Gastrocnemius medialis (tissue), 4 donors: ENCODE measurements around the gene COBL. TPM values are rescaled to one million over a fixed set of nuclear protein-coding genes. Genes with fewer than 3 reads are reported as not detected.

Experiments used
- ATAC-seq, 2 donors: fragments of 150-250 bp; one replicate each; pipeline ENCODE4 v1.9.1; 2016
- DNase-seq, 2 donors: peaks; one replicate each; pipeline ENCODE4 v3.0.0-alpha.2; 2019
- H3K27ac ChIP-seq, 4 donors: fragments of 200-600 bp; sonication (generic); 1 replicate in 1 of 4; 2 replicates in 3 of 4; pipeline ENCODE4 v1.5.1; 2016 to 2018; ENCODE audit warnings: mild to moderate bottlenecking in 2 of 4, moderate library complexity in 1 of 4
- H3K27me3 ChIP-seq, 3 donors: fragments of 200-600 bp; sonication (generic) in 2 of 3; 1 replicate in 1 of 3; 2 replicates in 2 of 3; pipeline versions ENCODE4 v1.5.1 to v1.6.0; 2016 to 2019; ENCODE audit warnings: mild to moderate bottlenecking in 1 of 3, moderate library complexity in 1 of 3
- H3K36me3 ChIP-seq, 2 donors: fragments of 200-600 bp; sonication (generic) in 1 of 2; one replicate each; pipeline ENCODE4 v1.5.1; 2017 to 2018
- H3K4me1 ChIP-seq, 2 donors: fragments of 200-600 bp; sonication (generic) in 1 of 2; one replicate each; pipeline ENCODE4 v1.5.1; 2016 to 2017; ENCODE audit warnings: mild to moderate bottlenecking in 2 of 2
- H3K4me3 ChIP-seq, 4 donors: fragments of 200-600 bp; sonication (generic) in 3 of 4; 1 replicate in 1 of 4; 2 replicates in 3 of 4; pipeline ENCODE4 v1.5.1; 2016 to 2019; ENCODE audit warnings: mild to moderate bottlenecking in 2 of 4
- H3K9me3 ChIP-seq, 3 donors: fragments of 200-600 bp; sonication (generic) in 2 of 3; 1 replicate in 1 of 3; 2 replicates in 2 of 3; pipeline ENCODE4 v1.5.1; 2016 to 2019
- POLR2A ChIP-seq, 2 donors: fragments of 450-650 bp; IDR thresholded peaks; one replicate each; pipeline ENCODE4 v1.6.1; 2017; ENCODE audit warnings: antibody characterized with exemption in 2 of 2, mild to moderate bottlenecking in 2 of 2, moderate library complexity in 2 of 2
- in situ Hi-C, 4 donors: fragments of 200-750 bp; cut with MboI; loops; one replicate each; pipeline versions ENCODE4 v1.15.0 to v1.8.0; 2017; ENCODE audit warnings: low sequenced_read_pairs in 4 of 4
- intact Hi-C: fragments of 100-400 bp; cut with DNase I; formaldehyde crosslinking; loops from one replicate; pipeline ENCODE4 v1.15.1; 2023; ENCODE audit warnings: low total_unique reads
- total RNA-seq, 4 donors: library from RNA; depleted of rRNA; stranded (reverse); fragments of >200 nt; gene quantifications; one replicate each; pipeline versions ENCODE4 v1.1.0 to v1.2.3, GENCODE V29; 2016
- TF ChIP-seq, protein P1 (sequence below), 5 experiments: fragments of 450-650 bp in 3 of 5; fragments of 200-600 bp in 2 of 5; sonication (generic) in 2 of 5; IDR thresholded peaks in 4 of 5; conservative IDR thresholded peaks in 1 of 5; 1 replicate in 4 of 5; 2 replicates in 1 of 5; pipeline ENCODE4 v1.5.1; 2016 to 2019; ENCODE audit warnings: antibody characterized with exemption in 5 of 5, mild to moderate bottlenecking in 3 of 5, moderate library complexity in 3 of 5

Gene COBL
- total RNA-seq, 4 donors from 2014 or later = 82.1 to 170 (median 124) TPM

DNA sequence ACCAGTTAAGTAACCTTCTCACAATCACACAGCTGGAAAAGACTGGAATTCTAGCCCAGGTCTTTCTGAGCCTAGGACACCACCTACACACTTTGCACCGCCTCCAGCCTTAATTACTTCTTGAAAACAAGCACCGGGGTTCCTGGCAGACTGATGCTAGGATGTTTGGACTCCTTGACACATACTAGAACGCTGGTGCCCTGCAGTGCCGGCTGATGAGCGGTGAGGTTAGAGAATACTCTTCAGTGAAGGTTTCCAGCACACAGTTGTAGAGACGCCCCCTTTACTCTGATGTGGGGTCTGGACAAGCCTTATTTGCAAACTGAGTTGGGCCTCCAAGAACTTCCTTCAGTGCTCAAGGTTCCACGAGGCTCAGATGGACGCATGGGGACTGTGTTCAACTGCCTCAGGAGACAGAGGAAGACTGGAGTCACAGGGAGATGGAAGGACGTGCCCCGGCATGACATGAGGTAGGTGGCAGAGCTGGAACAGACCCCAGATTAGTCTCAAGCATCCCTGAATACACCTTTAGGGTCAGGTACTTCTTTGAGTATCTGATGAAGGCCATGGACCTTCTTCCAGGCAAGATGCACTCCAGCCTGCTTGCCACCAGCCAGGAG lies 89.6 kb downstream of the COBL start:
- peaks cover 40 to 56% of the 10 kb centered on the region in 2 donors for H3K4me1 ChIP-seq
- H3K27me3 ChIP-seq = no peaks in the 10 kb centered on the region
- H3K36me3 ChIP-seq = no peaks in the 10 kb centered on the region
- DNase-seq (no peak), ATAC-seq (no peak)
- H3K4me3 ChIP-seq = no peak overlapping the region
- intact Hi-C loops (loop anchor here (5.0 kb wide), 2 partner anchors 40 to 125 kb away; no protein-coding TSS in a partner anchor), in situ Hi-C loops (loop anchor here in 2 of 4 donors (5.0 to 10.0 kb wide), 2 partner anchors 118 to 120 kb away; no protein-coding TSS in a partner anchor)
- H3K9me3 ChIP-seq = no peaks in the 10 kb centered on the region
- H3K27ac ChIP-seq = peak overlapping the region in 2 of 4 donors; percentile 74 to 89
- TF ChIP-seq, protein P1, sequence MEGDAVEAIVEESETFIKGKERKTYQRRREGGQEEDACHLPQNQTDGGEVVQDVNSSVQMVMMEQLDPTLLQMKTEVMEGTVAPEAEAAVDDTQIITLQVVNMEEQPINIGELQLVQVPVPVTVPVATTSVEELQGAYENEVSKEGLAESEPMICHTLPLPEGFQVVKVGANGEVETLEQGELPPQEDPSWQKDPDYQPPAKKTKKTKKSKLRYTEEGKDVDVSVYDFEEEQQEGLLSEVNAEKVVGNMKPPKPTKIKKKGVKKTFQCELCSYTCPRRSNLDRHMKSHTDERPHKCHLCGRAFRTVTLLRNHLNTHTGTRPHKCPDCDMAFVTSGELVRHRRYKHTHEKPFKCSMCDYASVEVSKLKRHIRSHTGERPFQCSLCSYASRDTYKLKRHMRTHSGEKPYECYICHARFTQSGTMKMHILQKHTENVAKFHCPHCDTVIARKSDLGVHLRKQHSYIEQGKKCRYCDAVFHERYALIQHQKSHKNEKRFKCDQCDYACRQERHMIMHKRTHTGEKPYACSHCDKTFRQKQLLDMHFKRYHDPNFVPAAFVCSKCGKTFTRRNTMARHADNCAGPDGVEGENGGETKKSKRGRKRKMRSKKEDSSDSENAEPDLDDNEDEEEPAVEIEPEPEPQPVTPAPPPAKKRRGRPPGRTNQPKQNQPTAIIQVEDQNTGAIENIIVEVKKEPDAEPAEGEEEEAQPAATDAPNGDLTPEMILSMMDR (IDR thresholded peaks at IDR 0.05 in 4 of 5, conservative IDR thresholded peaks at IDR 0.05 in 1 of 5) = no peak
- TF ChIP-seq POLR2A (IDR thresholded peaks at IDR 0.05) = no peak

DNA sequence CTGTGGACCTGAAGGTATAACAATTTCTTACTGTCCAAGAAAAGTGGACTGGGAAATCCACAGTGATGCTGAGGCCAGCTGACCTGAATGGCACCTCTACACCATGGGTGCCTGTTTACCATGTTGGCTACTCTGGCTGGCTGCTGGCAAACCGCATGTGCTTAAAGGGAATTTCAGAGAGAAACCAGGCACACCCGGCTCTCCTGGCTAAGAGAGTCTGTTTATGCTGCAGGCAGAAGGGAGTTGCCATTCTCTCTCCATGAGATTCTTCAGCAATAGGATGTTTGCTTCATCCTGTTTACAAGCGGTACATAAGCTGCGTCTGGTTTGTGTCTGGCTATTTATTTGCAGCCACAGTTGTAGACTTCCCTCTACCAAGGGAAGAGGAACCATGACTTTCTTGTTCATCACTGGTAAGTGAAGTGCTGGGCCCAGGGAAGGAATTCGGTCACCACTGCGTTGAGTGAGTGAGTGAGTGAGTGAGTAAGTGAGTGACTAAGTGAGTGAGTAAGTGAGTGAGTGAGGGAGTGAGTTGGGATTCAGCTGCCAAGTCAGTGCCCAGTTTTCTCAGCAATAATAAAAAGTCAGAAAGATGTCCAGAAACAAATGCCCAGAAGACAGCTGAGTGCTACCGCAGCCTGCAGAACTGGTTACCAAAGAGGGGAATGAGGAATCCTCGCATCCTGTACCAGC lies 90.4 kb downstream of the COBL start:
- intact Hi-C loops = loop anchor here (5.0 kb wide), 2 partner anchors 39 to 126 kb away; no protein-coding TSS in a partner anchor
- no peak for ATAC-seq

DNA sequence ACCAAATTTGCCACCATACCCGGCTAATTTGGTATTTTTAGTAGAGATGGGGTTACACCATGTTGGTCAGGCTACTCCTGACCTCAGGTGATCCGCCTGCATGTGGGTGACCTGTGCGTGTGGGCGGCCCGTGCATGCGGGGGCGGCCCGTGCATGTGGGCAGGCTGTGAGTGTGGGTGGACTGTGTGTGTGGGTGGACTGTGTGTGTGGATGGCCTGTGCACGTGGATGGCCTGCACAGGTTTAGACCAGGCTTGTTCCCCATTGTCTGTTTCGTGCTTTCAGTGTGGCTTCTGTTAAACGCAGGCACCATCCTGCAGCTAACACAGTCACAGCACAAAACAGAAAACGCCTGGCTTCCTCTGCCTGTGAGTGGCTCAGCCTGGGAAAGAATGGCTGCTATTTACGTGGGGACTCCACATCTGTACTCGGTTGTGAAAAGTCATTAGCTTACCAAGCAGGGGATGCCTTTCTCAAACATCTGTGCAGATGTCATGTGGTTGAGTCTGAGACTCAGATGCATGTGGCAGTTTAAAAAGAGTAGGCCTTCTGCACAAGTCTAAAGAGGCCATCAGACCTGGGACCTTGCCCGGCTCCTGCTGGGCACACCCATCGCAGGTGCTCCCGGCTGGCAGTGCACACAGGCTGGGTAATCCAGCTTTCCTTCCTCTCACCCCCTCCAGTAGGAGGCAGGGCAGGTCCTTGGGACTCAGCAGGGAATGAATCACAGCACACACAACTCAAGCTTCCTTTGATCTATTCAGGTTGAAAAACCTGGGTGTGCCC lies 91.6 kb downstream of the COBL start:
- in situ Hi-C loops (loop anchor here in 2 of 4 donors (5.0 to 10.0 kb wide), 2 partner anchors 120 to 122 kb away; no protein-coding TSS in a partner anchor), intact Hi-C loops (loop anchor here (2.0 to 5.0 kb wide), 3 partner anchors 38 to 142 kb away; no protein-coding TSS in a partner anchor)
- Histone ChIP-seq H3K27ac (peak overlapping the region in 2 of 4 donors; percentile 10 to 40), H3K9me3 (no peaks in the 10 kb centered on the region), H3K36me3 (no peaks in the 10 kb centered on the region), H3K4me3 (no peak overlapping the region), H3K27me3 (no peaks in the 10 kb centered on the region), H3K4me1 (peaks cover 34 to 41% of the 10 kb centered on the region in 2 donors)
- peak; percentile 41 to 71 for DNase-seq
- peak; percentile 57 to 71 for ATAC-seq
- no peak for TF ChIP-seq POLR2A (IDR thresholded peaks at IDR 0.05)
- TF ChIP-seq, protein P1 (IDR thresholded peaks at IDR 0.05 in 4 of 5, conservative IDR thresholded peaks at IDR 0.05 in 1 of 5) = peak; percentile 20 to 52 (median 46)

More for the DNA sequence above, 90.4 kb downstream of the COBL start:
- no peak overlapping the region for H3K4me3 ChIP-seq
- no peaks in the 10 kb centered on the region for H3K9me3 ChIP-seq
- H3K36me3 ChIP-seq = no peaks in the 10 kb centered on the region
- TF ChIP-seq, protein P1 (IDR thresholded peaks at IDR 0.05 in 4 of 5, conservative IDR thresholded peaks at IDR 0.05 in 1 of 5) = no peak
- no peak for TF ChIP-seq POLR2A (IDR thresholded peaks at IDR 0.05)
- in situ Hi-C loops = loop anchor here in 2 of 4 donors (5.0 to 10.0 kb wide), 2 partner anchors 119 to 121 kb away; no protein-coding TSS in a partner anchor
- peak overlapping the region in 3 of 4 donors; percentile 3 to 61 (median 40) for H3K27ac ChIP-seq
- peaks cover 34 to 50% of the 10 kb centered on the region in 2 donors for H3K4me1 ChIP-seq
- H3K27me3 ChIP-seq = no peaks in the 10 kb centered on the region
- DNase-seq = no peak

DNA sequence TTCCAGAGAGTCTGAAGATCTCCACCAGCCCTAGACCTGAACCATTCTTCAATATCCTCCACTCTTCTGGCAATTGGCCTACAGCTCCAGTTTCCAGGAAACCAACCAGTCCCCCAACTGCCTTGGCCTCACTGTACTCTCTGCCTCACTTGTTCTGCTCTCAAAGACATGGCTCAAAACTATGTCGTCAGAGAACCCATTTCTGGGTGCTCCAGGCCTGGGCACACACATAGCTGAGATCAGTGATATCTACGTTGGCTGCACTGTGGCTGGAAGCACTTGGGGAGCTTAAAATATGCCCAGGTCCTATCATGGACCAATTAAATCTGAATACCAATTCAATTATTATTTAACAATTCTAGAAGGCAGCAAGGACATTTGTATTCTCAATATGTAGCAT lies 93.1 kb downstream of the COBL start:
- DNase-seq = no peak
- no peak for TF ChIP-seq POLR2A (IDR thresholded peaks at IDR 0.05)
- TF ChIP-seq, protein P1 (IDR thresholded peaks at IDR 0.05 in 4 of 5, conservative IDR thresholded peaks at IDR 0.05 in 1 of 5) = no peak
- H3K4me1 ChIP-seq = peaks cover 19 to 27% of the 10 kb centered on the region in 2 donors
- no peak for ATAC-seq
- no peaks in the 10 kb centered on the region for H3K36me3 ChIP-seq
- H3K27ac ChIP-seq = no peak overlapping the region
- H3K27me3 ChIP-seq = no peaks in the 10 kb centered on the region
- no peak overlapping the region for H3K4me3 ChIP-seq
- H3K9me3 ChIP-seq = no peaks in the 10 kb centered on the region
- intact Hi-C loops (no loop called here), in situ Hi-C loops (loop anchor here in 1 of 4 donors (10.0 kb wide), 1 partner anchor 121 kb away; no protein-coding TSS in a partner anchor)
